Liver (tissue), 9 donors: ENCODE results near the gene WFDC10A. TPM values are rescaled to one million over a fixed set of nuclear protein-coding genes. Genes with fewer than 3 reads are reported as not detected.

ENCODE experiments used
- DNase-seq: peaks from one replicate; pipeline ENCODE4 v3.0.0-alpha.2; 2017; ENCODE audit warnings: low spot score
- H3K27ac ChIP-seq, 2 donors: one replicate each; pipeline ENCODE4 v1.7.0; 2013; ENCODE audit warnings: inconsistent platforms in 2 of 2, low read length in 2 of 2, control low read depth in 1 of 2, low read depth in 1 of 2, mild to moderate bottlenecking in 1 of 2
- H3K27me3 ChIP-seq, 4 donors: one replicate each; pipeline versions ENCODE4 v1.6.1 to v1.7.0; 2013; ENCODE audit warnings: low read length in 3 of 4, inconsistent platforms in 1 of 4, mild to moderate bottlenecking in 1 of 4, moderate library complexity in 1 of 4; ENCODE audit not compliant: control insufficient read depth in 4 of 4, insufficient read depth in 4 of 4
- H3K36me3 ChIP-seq, 4 donors: one replicate each; pipeline versions ENCODE4 v1.6.1 to v1.7.0; 2013; ENCODE audit warnings: low read length in 3 of 4, mild to moderate bottlenecking in 3 of 4, low read depth in 1 of 4, moderate library complexity in 1 of 4; ENCODE audit not compliant: control insufficient read depth in 4 of 4, insufficient read depth in 3 of 4
- H3K4me1 ChIP-seq, 4 donors: one replicate each; pipeline versions ENCODE4 v1.6.1 to v1.7.0; 2013; ENCODE audit warnings: low read length in 3 of 4, mild to moderate bottlenecking in 3 of 4, moderate library complexity in 1 of 4; ENCODE audit not compliant: control insufficient read depth in 4 of 4, insufficient read depth in 4 of 4
- H3K4me3 ChIP-seq, 3 donors: one replicate each; pipeline versions ENCODE4 v1.6.1 to v1.7.0; 2013; ENCODE audit warnings: low read length in 3 of 3, control low read depth in 1 of 3, low read depth in 1 of 3, mild to moderate bottlenecking in 1 of 3
- H3K9ac ChIP-seq, 2 donors: one replicate each; pipeline ENCODE4 v1.7.0; 2013; ENCODE audit warnings: low read length in 2 of 2, mild to moderate bottlenecking in 2 of 2, moderate library complexity in 2 of 2, control low read depth in 1 of 2, low read depth in 1 of 2
- H3K9me3 ChIP-seq, 4 donors: one replicate each; pipeline versions ENCODE4 v1.6.1 to v1.7.0; 2013; ENCODE audit warnings: low read length in 3 of 4; ENCODE audit not compliant: control insufficient read depth in 4 of 4
- EGR1 ChIP-seq, 2 donors: IDR thresholded peaks; 2 replicates each; pipeline ENCODE4 v1.6.1; 2016 to 2018; ENCODE audit warnings: antibody characterized with exemption in 2 of 2, low read depth in 2 of 2
- GABPA ChIP-seq, 2 donors: IDR thresholded peaks in 1 of 2; conservative IDR thresholded peaks in 1 of 2; 2 replicates each; pipeline ENCODE4 v1.6.1; 2016; ENCODE audit warnings: antibody characterized with exemption in 2 of 2, mild to moderate bottlenecking in 1 of 2, moderate library complexity in 1 of 2
- HNF4G ChIP-seq: IDR thresholded peaks from 2 replicates; pipeline ENCODE4 v1.6.1; 2016; ENCODE audit warnings: antibody characterized with exemption
- SP1 ChIP-seq: IDR thresholded peaks from 2 replicates; pipeline ENCODE4 v1.6.1; 2018; ENCODE audit warnings: antibody characterized with exemption, mild to moderate bottlenecking
- TAF1 ChIP-seq: conservative IDR thresholded peaks from 2 replicates; pipeline ENCODE4 v1.6.1; 2016; ENCODE audit warnings: antibody characterized with exemption, mild to moderate bottlenecking
- WGBS: extraction: QIAGEN DNeasy Blood & Tissue Kit; methylation state at CpG from one replicate; pipeline ENCODE4 v1.1.7; 2013; 5-methylcytosine and 5-hydroxymethylcytosine counted together
- polyA plus RNA-seq, 2 donors: library from polyadenylated mRNA; stranded (reverse) in 1 of 2; unstranded in 1 of 2; fragments of 200-250 nt in 1 of 2; fragments of >200 nt in 1 of 2; fragmentation: Nextera tagmentation in 1 of 2; extraction: Ambion mirVana in 1 of 2; gene quantifications; one replicate each; pipeline versions ENCODE4 v1.2.1 to v1.2.3, GENCODE V29; 2013 to 2015
- total RNA-seq, 2 donors: library from RNA; depleted of rRNA; stranded (reverse); fragments of >200 nt; gene quantifications; one replicate each; pipeline ENCODE4 v1.2.3, GENCODE V29; 2014
- TF ChIP-seq, protein P1 (sequence below): IDR thresholded peaks from 2 replicates; pipeline ENCODE4 v1.6.1; 2016; ENCODE audit warnings: antibody characterized with exemption, mild to moderate bottlenecking
- TF ChIP-seq, protein P2 (sequence below): fragments of 150-350 bp; IDR thresholded peaks from 2 replicates; pipeline ENCODE4 v1.5.1; 2017; ENCODE audit warnings: improper control_type of control experiment, low read depth, low read length; ENCODE audit not compliant: missing input control
- TF ChIP-seq, protein P3 (sequence below): IDR thresholded peaks from 2 replicates; pipeline ENCODE4 v1.6.1; 2016; ENCODE audit warnings: antibody characterized with exemption
- donor health status: healthy.
- donor health status: healthy.
- donor health status: healthy.
- donor health status: healthy.
- donor health status: healthy.

Gene WFDC10A
- total and polyA plus RNA-seq, 4 donors = not detected

DNA sequence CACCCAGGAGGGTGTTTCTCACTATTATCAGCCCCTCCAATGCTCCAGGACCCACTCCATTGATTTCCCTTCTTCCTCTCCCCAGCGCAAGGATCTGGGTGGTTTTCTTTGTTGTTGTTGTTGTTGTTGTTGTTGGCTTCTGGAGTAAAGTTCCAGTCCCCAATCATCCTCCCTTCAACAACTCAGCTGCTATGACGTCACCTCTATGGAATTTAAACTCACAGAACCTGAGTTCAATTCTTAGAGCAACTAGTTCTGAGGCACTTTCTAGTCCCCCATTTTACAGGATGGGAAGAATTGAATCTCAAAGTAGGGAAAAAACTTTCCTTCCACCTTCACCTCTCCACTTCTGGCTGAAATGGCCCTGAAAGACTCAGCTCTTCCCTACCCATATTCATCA, 40.7 kb upstream of the WFDC10A start:
- H3K9me3 ChIP-seq = no peaks in the 10 kb centered on the region
- DNase-seq = no peak
- peaks cover 0 to 3% (median 0%) of the 10 kb centered on the region in 4 donors for H3K27me3 ChIP-seq
- TF ChIP-seq HNF4G (no peak), EGR1 (IDR thresholded peaks at IDR 0.05; ENCODE audit: low read depth in 2 of 2) (no peak)
- TF ChIP-seq, protein P1, sequence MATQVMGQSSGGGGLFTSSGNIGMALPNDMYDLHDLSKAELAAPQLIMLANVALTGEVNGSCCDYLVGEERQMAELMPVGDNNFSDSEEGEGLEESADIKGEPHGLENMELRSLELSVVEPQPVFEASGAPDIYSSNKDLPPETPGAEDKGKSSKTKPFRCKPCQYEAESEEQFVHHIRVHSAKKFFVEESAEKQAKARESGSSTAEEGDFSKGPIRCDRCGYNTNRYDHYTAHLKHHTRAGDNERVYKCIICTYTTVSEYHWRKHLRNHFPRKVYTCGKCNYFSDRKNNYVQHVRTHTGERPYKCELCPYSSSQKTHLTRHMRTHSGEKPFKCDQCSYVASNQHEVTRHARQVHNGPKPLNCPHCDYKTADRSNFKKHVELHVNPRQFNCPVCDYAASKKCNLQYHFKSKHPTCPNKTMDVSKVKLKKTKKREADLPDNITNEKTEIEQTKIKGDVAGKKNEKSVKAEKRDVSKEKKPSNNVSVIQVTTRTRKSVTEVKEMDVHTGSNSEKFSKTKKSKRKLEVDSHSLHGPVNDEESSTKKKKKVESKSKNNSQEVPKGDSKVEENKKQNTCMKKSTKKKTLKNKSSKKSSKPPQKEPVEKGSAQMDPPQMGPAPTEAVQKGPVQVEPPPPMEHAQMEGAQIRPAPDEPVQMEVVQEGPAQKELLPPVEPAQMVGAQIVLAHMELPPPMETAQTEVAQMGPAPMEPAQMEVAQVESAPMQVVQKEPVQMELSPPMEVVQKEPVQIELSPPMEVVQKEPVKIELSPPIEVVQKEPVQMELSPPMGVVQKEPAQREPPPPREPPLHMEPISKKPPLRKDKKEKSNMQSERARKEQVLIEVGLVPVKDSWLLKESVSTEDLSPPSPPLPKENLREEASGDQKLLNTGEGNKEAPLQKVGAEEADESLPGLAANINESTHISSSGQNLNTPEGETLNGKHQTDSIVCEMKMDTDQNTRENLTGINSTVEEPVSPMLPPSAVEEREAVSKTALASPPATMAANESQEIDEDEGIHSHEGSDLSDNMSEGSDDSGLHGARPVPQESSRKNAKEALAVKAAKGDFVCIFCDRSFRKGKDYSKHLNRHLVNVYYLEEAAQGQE = no peak
- no peak overlapping the region for H3K4me3 ChIP-seq
- no peak overlapping the region for H3K27ac ChIP-seq
- 62% methylated on average over 2 of the region's 2 CpGs for WGBS
- no peaks in the 10 kb centered on the region for H3K4me1 ChIP-seq
- H3K36me3 ChIP-seq = no peaks in the 10 kb centered on the region
- H3K9ac ChIP-seq = no peak overlapping the region

DNA sequence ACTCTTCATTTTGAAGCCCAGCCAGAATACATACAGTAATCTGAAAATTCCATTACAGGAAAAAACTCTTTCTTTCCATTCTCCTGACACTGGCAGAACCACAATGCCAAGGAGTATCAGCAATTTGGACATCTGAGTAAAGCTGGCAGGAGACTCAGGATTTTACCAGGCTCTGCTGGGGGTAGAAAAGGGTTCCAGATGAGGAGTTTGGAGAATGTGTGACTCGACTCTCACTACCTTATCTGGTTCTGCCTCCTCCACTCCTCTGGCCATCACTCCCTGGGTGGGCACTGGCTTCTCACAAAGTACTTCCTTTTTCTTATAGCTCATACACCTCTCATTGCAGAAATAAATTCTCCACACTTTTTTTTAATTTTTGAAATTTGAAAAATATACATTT, 39.8 kb upstream of the WFDC10A start:
- Histone ChIP-seq H3K27me3 (peaks cover 0 to 3% (median 0%) of the 10 kb centered on the region in 4 donors), H3K4me1 (no peaks in the 10 kb centered on the region), H3K4me3 (no peak overlapping the region), H3K9ac (no peak overlapping the region), H3K36me3 (no peaks in the 10 kb centered on the region), H3K27ac (no peak overlapping the region), H3K9me3 (no peaks in the 10 kb centered on the region)
- TF ChIP-seq, protein P2, sequence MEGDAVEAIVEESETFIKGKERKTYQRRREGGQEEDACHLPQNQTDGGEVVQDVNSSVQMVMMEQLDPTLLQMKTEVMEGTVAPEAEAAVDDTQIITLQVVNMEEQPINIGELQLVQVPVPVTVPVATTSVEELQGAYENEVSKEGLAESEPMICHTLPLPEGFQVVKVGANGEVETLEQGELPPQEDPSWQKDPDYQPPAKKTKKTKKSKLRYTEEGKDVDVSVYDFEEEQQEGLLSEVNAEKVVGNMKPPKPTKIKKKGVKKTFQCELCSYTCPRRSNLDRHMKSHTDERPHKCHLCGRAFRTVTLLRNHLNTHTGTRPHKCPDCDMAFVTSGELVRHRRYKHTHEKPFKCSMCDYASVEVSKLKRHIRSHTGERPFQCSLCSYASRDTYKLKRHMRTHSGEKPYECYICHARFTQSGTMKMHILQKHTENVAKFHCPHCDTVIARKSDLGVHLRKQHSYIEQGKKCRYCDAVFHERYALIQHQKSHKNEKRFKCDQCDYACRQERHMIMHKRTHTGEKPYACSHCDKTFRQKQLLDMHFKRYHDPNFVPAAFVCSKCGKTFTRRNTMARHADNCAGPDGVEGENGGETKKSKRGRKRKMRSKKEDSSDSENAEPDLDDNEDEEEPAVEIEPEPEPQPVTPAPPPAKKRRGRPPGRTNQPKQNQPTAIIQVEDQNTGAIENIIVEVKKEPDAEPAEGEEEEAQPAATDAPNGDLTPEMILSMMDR = no peak
- TF ChIP-seq SP1 = no peak
- TF ChIP-seq, protein P1 = no peak
- TF ChIP-seq, protein P3, sequence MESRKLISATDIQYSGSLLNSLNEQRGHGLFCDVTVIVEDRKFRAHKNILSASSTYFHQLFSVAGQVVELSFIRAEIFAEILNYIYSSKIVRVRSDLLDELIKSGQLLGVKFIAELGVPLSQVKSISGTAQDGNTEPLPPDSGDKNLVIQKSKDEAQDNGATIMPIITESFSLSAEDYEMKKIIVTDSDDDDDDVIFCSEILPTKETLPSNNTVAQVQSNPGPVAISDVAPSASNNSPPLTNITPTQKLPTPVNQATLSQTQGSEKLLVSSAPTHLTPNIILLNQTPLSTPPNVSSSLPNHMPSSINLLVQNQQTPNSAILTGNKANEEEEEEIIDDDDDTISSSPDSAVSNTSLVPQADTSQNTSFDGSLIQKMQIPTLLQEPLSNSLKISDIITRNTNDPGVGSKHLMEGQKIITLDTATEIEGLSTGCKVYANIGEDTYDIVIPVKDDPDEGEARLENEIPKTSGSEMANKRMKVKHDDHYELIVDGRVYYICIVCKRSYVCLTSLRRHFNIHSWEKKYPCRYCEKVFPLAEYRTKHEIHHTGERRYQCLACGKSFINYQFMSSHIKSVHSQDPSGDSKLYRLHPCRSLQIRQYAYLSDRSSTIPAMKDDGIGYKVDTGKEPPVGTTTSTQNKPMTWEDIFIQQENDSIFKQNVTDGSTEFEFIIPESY = no peak
- TF ChIP-seq TAF1 = no peak
- no peak for TF ChIP-seq GABPA (IDR thresholded peaks at IDR 0.05 in 1 of 2, conservative IDR thresholded peaks at IDR 0.05 in 1 of 2)
- DNase-seq = no peak
- WGBS = 19% methylated on average over 1 of the region's 1 CpG
